Mesothelial cell of epicardium (in vitro differentiated cells): ENCODE data around the gene AFF3. TPM values are rescaled to one million over a fixed set of nuclear protein-coding genes. Genes with fewer than 3 reads are reported as not detected.

Experiments
- DNase-seq, 2 experiments: peaks; one replicate each; pipeline ENCODE4 v3.0.0; 2021; ENCODE audit warnings: low spot score in 2 of 2; ENCODE audit not compliant: unreplicated experiment in 2 of 2
- H3K27ac Mint-ChIP-seq: 2 replicates; pipeline ENCODE4 v1.8.0; 2021; ENCODE audit warnings: mixed read lengths
- H3K27me3 Mint-ChIP-seq: 2 replicates; pipeline ENCODE4 v1.8.0; 2021; ENCODE audit warnings: low read depth, mixed read lengths
- H3K36me3 Mint-ChIP-seq: 2 replicates; pipeline ENCODE4 v1.8.0; 2021; ENCODE audit warnings: mixed read lengths
- H3K4me1 Mint-ChIP-seq: 2 replicates; pipeline ENCODE4 v1.8.0; 2021; ENCODE audit warnings: mixed read lengths
- H3K4me3 Mint-ChIP-seq: 2 replicates; pipeline ENCODE4 v1.8.0; 2021; ENCODE audit warnings: mild to moderate bottlenecking, moderate library complexity, mixed read lengths
- H3K9me3 Mint-ChIP-seq: 2 replicates; pipeline ENCODE4 v1.8.0; 2021; ENCODE audit warnings: mixed read lengths
- CTCF ChIP-seq: fragments of 200-600 bp; sonication (generic); IDR thresholded peaks from one replicate; pipeline ENCODE4 v1.5.0; 2021; ENCODE audit warnings: antibody characterized with exemption; ENCODE audit not compliant: unreplicated experiment
- total RNA-seq: library from RNA; stranded (reverse); gene quantifications from 3 replicates; pipeline ENCODE4 v1.2.1, GENCODE V29; 2021

The AFF3 gene
- total RNA-seq, 1 donor from 2014 or later = 14.4 TPM

- Mint-ChIP-seq H3K27ac (peak overlapping the region; percentile 32), H3K36me3 (no peaks in the 10 kb centered on the region)
Observed at GRCh38 chr2:99648178-99648844, 494.1 kb downstream of the AFF3 start.

DNA sequence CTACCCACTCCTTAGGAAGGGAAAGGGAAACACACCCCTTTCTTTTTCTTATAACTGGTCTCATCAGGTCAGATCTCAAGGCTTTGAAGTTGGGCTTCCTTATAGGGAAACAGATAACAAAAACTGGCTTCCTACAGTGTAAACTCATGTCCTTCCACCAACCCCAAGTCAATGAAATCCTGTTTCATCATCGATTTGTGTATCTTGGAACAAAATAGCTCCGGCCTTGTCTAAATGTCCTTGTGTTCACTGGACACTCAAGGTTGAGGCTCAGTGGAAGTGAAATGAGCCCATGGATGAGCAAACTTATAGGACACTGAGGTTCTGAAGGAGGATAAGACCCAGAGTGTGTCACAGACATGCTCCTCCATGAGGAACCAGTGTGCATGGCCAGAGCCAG, 496.4 kb downstream of the AFF3 start:
- TF ChIP-seq CTCF = no peak
- no peak overlapping the region for H3K4me3 Mint-ChIP-seq
- H3K4me1 Mint-ChIP-seq = peaks cover 32% of the 10 kb centered on the region
- no peak overlapping the region for H3K27ac Mint-ChIP-seq
- H3K27me3 Mint-ChIP-seq = no peaks in the 10 kb centered on the region
- peaks cover 4% of the 10 kb centered on the region for H3K9me3 Mint-ChIP-seq
- DNase-seq = no peak
- H3K36me3 Mint-ChIP-seq = no peaks in the 10 kb centered on the region

More at GRCh38 chr2:99648178-99648844, 494.1 kb downstream of the AFF3 start:
- DNase-seq = no peak
- H3K4me1 Mint-ChIP-seq = peaks cover 30% of the 10 kb centered on the region
- no peak overlapping the region for H3K4me3 Mint-ChIP-seq
- no peaks in the 10 kb centered on the region for H3K27me3 Mint-ChIP-seq
- TF ChIP-seq CTCF = no peak
- H3K9me3 Mint-ChIP-seq = peaks cover 4% of the 10 kb centered on the region

DNA sequence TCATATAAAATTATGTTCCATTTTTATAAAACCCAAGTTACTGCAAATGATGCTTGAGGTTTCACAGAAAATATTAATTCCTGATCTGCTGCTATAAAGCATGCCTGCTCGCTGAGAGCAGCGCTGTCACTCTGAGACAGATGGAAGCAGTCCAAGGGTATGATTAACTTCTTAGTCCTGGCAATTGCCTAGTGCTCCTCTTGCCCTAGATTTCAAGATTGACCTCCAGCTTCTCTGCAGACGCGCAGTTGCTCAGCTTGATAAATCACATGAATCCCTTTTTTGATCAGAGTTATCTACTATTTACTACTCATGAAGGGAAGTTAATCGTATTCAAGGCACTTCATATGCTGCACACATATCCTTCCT, 498.0 kb downstream of the AFF3 start:
- H3K27ac Mint-ChIP-seq = no peak overlapping the region
- TF ChIP-seq CTCF = no peak
- peaks cover 34% of the 10 kb centered on the region for H3K4me1 Mint-ChIP-seq
- no peaks in the 10 kb centered on the region for H3K36me3 Mint-ChIP-seq
- no peak for DNase-seq
- peaks cover 4% of the 10 kb centered on the region for H3K9me3 Mint-ChIP-seq
- H3K4me3 Mint-ChIP-seq = no peak overlapping the region
- H3K27me3 Mint-ChIP-seq = no peaks in the 10 kb centered on the region

DNA sequence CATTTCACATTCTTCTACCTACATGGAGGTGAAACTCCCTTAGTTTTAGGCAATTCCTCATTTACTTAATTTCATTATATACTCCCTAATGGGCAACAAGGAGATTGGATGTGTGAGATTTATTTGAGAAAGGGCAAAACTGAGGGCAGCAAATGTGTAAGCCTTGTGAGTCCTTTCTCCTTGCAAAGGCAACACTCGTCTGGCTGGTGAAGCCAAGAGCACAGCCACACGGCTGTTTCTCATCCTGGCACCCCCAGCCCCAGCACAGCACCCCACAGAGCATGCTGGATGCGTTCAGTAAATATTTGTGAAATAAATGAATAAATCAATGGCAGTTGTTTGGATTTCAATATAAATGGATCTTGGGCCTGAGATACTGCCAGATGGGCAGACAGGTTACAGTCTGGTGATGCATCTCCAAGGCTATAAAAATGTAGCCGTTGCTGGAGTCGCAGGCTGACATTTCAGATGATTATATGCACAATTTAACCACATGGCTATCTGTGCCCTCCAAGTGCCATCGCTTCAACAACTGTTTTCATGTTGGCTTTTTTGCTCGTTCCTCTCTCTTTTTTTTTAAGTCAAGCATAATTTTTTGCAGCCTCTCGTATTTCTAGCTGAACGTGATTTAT, 498.5 kb downstream of the AFF3 start:
- H3K4me3 Mint-ChIP-seq = no peak overlapping the region
- H3K27me3 Mint-ChIP-seq = no peaks in the 10 kb centered on the region
- TF ChIP-seq CTCF = no peak
- DNase-seq = no peak
- H3K4me1 Mint-ChIP-seq = peaks cover 29% of the 10 kb centered on the region
- H3K9me3 Mint-ChIP-seq = peaks cover 4% of the 10 kb centered on the region
- H3K27ac Mint-ChIP-seq = no peak overlapping the region
- H3K36me3 Mint-ChIP-seq = no peaks in the 10 kb centered on the region

DNA sequence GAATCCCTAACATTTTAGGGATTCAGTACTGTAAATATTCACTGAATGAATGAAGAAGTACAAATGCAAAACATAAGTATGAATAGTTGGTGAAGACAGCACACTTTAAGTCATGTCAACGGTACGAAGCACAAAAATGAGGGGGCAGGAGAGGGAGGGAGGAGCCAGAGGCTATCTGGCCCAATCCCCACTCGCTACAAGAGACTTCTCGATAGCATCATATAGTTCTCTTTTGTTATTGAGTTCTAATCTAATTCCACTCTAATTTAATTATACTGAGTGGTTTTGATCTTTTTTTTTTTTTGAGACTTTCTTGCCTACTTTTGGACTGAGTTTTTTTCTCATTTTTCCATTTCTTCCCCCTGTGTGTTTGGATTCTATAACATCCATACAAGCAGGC, 500.4 kb downstream of the AFF3 start:
- TF ChIP-seq CTCF = no peak
- Mint-ChIP-seq H3K27me3 (no peaks in the 10 kb centered on the region), H3K36me3 (no peaks in the 10 kb centered on the region), H3K9me3 (peaks cover 4% of the 10 kb centered on the region), H3K4me3 (no peak overlapping the region), H3K27ac (no peak overlapping the region), H3K4me1 (peaks cover 22% of the 10 kb centered on the region)
- no peak for DNase-seq
